HG03064 (cell line): Measurements from ENCODE around the gene PRPF40A.
"Not testable (repeated sequence)": the region's sequence is repeated elsewhere in the genome, so short reads cannot be mapped to it uniquely, and the experiment has no call there.

Experiments used
- ATAC-seq: cut with Tn5 transposase; IDR thresholded peaks from one replicate; pipeline ENCODE4 v1.9.1; 2021; ENCODE audit warnings: low read depth; ENCODE audit not compliant: unreplicated experiment

PRPF40A gene

GRCh38 chr2:152717228-152718075 is at the start of gene PRPF40A:
TSS of gene PRPF40A (minus strand) at chr2:152717461. CDS start at chr2:152717439, 22 bp downstream.
- ATAC-seq, result peak; percentile 61

GRCh38 chr2:152766928-152767327 is 49.7 kb upstream of the PRPF40A start:
- no peak for ATAC-seq

DNA sequence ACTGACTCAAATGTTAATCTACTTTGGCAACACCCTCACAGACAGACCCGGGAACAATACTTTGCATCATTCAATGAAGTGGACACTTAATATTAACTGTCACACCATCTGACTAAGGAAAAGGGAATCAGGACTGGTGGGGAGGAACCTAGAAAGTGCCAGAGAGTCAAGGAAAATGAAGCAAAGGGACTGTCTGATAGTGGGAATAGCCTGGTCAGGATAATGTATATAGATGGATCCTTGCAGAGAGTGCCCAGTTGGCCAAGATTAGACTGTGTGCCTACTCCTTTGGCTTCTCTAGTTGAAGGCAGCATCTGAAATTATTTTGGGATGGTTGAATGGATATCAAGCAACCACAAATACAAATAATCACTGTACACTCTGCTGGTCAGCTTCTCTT is 46.4 kb upstream of the PRPF40A start:
- ATAC-seq, result no peak

GRCh38 chr2:152763208-152763607 is 45.9 kb upstream of the PRPF40A start:
- not testable (repeated sequence) for ATAC-seq

DNA sequence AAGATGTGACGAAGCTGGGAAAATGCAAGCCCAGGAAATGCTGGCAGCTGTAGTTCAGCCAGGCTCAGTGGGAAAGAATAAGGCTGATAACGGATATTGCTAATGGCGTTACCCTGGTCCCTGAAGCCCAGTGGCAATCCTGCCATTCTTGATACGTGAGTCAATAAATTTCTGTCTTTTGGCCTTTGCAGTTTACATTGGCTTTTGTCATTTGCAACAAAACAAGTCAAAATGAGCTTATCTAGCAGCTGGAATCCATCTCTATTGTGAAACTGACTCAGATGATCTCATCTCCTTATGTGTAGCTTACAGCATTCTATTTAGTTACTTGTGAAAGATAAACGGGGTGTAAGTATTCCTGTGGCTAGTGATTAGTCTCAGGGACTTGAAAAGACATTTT is 44.9 kb upstream of the PRPF40A start:
- ATAC-seq, result no peak

DNA sequence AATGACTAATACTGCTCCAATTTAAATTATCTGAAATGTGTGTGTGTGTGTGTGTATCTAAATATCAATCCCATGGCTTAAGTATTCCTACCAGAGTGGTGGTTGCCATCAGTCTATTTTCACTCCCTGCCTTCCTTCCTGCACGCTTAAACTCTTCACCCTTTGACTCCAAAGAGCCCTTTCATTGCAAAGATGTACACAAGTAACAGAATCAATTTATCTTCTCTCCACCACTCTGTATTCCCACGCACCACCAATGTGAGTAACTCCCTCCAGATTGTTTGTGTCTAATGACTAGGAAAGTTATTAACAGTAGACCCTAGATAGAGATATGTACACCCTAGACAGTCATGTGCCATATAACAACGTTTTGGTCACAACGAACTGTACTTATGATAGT is 44.0 kb upstream of the PRPF40A start:
- ATAC-seq, result no peak

DNA sequence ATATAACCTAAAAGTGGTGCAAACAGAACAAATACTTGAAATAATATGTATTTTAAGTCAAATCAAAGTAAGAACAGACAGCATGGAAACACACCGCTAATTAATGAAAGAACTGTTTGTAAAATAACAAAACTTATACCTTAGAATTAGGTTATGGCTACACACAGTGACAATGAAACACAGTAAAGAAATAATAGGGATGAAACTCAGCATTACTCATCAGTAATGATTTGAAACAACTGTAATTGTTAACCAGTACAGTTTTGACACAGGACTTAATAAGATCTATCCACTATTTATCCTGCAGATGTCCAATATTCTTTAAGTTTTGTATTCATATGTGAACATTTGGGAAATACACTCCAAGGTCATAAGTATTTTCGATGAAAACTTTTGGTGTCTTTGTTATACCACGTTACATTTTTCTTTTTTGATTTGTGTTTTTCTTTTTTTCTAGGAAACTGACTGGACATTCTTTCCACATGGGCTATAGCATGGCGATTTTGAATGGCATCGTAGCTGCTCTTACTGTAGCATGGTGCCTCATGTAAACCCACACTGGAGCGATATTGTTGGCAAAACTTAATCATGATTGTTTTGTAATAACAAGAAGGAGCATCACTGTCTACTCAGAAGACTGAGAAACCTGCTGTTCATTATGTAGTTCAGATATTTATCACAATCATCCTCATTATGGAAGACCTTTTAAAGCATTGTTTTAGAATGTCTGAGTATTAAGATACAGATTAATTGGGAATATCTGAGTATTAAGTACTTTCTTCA is 42.2 kb upstream of the PRPF40A start:
- no peak for ATAC-seq

DNA sequence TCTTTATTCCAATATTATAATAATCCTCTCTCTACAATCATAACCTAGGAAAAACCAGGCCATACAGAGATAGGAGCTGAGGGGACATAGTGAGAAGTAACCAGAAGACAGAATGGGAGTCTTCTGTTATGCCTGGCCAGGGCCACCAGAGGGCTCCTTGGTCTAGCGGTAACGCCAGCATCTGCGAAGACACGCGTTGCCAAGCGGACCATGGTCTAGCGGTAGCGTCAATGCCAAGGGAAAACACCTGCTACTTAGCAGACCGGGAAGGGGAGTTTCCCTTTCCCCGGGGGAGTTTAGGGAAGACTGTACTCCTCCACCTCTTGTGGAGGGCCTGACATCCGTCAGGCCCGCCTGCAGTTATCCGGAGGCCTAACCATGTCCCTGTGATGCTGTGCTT is 37.8 kb upstream of the PRPF40A start:
- ATAC-seq, result no peak

DNA sequence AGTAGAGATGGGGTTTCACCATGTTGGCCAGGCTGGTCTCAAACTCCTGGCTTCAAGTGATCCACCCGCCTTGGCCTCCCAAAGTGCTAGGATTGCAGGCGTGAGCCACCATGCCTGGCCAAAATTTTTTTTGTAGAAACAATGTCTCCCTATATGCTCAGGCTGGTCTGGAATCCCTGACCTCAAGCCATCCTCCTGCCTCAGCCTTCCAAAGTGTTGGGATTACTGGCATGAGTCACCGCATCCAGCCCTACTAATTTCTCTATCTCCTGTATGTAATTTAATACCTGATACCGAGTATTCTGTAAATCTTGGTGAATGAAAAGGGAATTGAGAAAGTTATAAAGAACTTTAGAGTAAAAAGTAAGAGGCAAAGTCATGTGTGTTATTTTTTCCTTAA is 30.5 kb upstream of the PRPF40A start:
- not testable (repeated sequence) for ATAC-seq

- ATAC-seq, result peak; percentile 48
Measured at GRCh38 chr2:152743002-152743401, 25.7 kb upstream of the PRPF40A start.

DNA sequence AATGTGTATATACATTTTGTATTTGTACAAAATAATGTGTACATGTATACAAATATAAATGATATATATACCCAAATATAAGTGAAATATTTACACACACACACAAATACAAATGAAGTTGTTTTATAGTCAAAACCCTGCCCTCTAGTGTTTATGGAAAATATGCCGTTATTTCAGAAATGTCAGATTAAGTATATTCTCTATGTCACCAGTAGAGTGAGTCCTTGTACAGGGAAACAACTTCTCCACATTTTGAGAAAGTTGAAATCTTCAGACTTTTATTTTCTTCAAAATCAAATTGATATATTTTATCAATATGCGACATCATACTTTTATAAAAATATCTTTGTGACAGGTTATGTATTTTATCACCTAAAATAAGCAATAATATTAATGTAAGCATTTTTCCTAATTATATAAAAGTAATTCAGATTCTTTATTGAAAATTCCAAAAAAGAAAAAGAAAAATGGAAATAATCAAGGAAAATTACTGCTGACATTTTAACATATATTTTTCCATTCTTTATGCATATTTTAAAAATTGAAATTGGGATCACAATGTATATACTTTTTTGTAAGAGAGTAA is 23.6 kb upstream of the PRPF40A start:
- peak; percentile 84 for ATAC-seq

- ATAC-seq, result not testable (repeated sequence)
Measured at GRCh38 chr2:152739705-152740104, 22.4 kb upstream of the PRPF40A start.

DNA sequence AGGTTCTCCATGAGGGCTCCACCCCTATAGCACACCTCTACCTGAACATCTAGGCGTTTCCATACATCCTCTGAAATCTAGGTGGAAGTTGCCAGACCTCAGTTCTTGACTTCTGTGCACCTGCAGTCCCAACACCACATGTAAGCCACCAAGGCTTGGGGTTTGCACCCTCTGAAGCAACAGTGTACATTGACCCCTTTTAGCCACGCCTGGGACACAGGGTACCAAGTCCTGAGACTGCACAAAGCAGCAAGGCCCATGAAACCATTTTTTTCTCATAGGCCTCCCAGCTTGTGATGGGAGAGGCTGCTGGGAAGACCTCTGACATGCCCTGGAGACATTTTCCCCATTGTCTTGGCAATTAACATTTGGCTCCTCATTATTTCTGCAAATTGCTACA is 21.2 kb upstream of the PRPF40A start:
- ATAC-seq, result no peak

DNA sequence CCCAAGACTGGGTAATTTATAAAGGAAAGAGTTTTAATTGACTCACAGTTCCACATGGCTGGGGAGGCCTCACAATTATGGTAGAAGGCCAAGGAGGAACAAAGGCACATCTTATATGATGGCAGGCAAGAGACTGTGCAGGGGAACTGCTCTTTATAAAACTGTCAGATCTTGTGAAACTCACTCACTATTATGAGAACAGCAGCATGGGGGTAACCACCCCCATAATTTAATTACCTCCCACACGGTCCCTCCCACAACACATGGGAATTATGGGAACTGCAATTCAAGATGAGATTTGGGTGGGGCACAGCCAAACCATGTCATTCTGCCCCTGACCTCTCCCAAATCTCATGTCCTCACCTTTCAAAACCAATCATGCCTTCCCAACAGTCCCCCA is 20.2 kb upstream of the PRPF40A start:
- not testable (repeated sequence) for ATAC-seq

- ATAC-seq, result peak; percentile 89
Measured at GRCh38 chr2:152730591-152731333, 13.5 kb upstream of the PRPF40A start.

- ATAC-seq, result no peak
Measured at GRCh38 chr2:152729844-152730243, 12.6 kb upstream of the PRPF40A start.

DNA sequence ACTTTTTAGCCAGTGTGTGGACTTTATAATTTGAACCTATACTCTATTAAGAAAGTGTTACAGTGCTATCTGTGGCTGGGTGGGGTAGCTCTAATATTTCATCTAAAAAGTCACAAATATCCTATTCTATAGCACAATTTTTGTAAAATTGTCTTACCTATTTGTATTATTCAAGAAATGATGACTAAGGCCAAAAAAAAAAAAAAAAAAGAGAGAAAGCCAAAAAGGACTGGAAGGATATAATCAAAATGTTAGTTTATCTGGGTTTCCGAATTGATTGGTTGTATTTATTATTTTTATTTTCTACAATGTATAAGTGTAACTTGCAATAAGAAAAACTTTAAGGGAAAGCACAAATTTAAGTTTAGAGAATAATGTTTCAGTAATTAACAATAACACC is 6.7 kb upstream of the PRPF40A start:
- ATAC-seq, result no peak

GRCh38 chr2:152722639-152723038 is 5.4 kb upstream of the PRPF40A start:
- not testable (repeated sequence) for ATAC-seq

- no peak for ATAC-seq
Measured at GRCh38 chr2:152720794-152721193, 3.5 kb upstream of the PRPF40A start.

DNA sequence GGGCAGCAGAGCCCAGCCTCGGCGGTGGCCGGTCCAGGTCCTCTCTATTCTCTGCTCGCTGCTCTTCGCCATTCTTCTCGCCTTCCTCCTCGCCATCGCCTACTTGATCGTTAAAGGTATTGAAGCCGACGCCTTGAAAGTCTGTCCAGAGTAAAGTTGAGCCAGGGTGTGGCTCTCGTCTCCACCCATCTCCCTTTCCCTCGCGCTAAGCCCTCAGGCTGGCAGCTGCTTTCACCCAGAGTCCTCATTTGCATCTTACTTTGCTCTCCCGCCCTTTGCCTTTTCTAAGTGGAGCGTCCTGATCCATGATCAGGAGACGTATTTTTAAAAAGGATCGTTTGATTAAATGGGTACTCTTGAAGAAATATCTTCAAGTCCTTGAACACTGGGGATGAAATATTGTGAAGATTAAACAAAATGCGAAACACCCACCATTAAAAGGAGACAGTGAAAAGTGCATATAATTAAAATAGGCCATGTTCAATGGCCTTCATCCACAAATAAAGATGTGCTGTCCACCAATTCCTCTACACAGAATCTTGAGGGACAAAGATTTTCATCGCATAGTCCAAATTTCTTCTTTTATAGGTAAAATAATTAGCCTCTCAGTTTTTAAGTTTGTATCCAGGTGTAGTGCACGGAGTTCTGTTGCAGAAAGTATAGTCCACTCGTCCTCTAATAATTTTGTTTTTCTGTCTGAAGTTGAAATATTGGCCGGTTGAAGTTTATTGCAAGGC is 1.8 kb upstream of the PRPF40A start:
- ATAC-seq, result peak; percentile 21
